NCI-H2081 (cell line): ENCODE data around the gene ITGB5.

Experiments
- DNase-seq, 2 experiments: peaks; one replicate each; lab custom pipeline; 2025; lab: John Stamatoyannopoulos, UW

Gene ITGB5

GRCh38 chr3:124896824-124897526 is 9.8 kb upstream of the ITGB5 start:
- DNase-seq = no peak

DNA sequence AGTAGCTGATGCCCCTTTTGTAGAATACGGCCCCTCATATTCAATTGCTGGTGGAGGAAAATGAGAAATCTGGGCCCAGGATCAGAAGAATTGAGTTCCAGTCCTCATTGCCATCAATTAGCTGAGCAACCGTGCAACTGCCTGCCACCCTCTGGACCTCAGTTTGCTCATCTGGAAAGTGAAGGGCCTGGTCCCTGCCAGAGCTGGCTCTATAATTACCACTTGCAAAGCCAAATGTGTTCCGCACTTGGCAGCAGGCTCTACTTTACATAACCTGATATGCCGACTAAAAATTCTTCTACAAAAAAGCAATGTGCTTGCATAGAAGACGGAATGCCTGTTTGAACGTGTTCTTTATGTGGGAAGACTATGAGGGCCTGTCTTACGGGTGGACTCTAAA is 8.6 kb upstream of the ITGB5 start:
- peak in 1 of 2 experiments; percentile 28 for DNase-seq

DNA sequence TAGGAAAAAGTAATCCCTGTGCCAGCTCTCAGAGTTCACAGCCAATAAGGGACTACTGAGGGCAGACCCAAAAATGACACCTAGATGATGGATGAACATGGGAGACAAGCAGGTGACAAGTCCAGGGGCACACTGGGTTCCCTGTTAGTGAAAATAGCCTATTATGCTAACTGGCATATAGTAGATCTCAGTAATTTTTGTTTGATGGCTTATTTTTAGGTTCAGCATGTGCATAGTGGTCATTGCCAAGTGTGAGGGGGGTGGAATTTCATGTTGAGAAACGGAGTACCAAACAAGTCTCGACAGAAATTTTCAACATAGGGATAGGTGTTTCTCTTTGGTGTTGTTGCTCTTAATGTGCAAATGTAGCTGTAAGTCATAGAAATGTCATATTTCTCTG is 6.4 kb upstream of the ITGB5 start:
- no peak for DNase-seq

DNA sequence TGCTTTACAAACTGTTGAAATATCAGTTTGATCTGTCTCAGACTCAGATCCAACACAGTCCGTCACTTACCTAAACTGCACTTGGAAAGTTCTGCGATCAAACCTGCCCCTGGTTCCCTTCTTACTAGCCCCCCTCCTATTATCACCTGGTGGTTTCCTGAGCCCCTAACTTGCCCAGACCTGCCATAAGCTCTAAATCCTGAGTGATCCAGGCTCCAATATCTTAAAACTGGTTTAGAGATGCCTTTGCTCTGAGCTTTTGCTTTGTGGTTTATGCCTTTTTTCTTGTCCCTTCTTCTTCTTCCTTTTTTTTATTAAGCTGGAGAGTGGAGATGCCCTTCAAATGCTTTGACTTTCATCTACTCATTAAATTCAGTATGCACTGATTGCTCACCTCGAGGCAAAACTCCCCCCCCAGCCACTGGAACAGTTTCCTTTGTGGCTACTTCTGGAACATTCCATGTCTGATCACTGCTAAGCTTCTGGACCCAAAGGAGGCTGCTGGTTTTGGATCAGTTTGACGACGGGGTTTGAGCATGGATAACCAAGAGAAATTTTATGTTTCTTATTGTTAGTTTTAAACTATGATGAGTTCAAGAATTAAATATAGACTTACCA is 3.5 kb upstream of the ITGB5 start:
- no peak for DNase-seq

GRCh38 chr3:124888482-124889441 is 1.6 kb upstream of the ITGB5 start:
- DNase-seq = no peak

DNA sequence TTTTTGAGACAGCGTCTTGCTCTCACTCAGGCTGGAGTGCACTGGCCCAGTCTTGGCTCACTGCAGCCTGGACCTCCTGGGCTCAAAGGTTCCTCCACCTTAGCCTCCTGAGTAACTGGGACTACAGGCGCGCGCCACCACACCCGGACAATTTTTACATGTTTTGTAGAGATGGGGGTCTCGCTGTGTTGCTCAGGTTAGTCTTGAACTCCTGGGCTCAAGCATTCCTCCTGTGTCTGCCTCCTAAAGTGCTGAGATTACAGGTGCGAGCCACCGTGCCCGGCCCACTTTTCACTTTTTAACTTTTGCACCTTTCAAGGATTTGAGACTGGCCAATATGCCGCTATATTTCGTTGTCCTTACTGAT is 750 bp upstream of the ITGB5 start:
- DNase-seq = no peak

DNA sequence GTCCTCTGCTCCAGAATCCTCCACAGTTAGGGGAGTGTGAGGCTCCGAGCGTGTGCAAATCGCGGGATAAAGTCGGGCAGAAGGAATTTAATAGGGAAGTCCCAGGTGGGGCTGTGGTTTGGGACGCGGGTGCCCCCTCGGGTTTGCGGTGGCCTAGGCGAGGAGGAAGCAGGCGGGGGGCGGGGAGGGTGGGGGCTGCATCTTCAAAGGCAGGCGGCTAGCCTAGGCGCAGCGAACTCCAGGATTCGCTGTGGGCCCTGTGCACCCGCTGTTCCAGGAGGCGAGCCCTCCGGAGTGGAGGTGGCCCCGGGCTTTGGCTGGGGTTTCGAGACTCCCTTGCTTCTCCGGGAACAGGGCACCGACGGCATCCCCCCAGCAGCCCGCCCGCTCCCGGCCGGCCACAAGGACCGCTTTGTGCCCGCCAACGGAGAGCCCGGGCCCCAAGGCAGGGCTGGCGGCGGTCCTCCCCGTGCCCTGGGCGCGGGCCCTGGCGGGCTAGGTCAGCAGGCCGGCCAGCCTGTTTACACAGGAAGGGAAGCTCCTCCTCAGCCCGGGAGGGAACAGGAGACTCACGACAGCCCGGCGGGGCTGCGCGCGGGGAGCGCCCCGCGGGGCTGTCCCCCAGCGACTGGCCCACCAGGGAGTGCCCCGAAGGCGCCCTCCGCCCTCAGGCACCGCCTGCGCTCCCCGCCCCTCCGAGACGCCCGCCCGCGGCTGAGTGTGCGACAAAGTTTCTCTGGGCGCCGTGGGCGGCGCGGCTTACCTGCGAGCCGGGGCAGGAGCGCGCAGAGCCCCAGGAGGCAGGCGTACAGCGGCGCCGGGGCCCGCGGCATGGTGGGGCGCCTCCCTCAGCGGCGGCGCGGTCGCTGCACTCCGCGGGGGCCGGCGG is 753 bp downstream of the ITGB5 start:
- DNase-seq = peak in 1 of 2 experiments; percentile 31

GRCh38 chr3:124885466-124886167 is 1.5 kb downstream of the ITGB5 start:
- DNase-seq = no peak

- DNase-seq = no peak
Observed at GRCh38 chr3:124884474-124885101, 2.6 kb downstream of the ITGB5 start.

DNA sequence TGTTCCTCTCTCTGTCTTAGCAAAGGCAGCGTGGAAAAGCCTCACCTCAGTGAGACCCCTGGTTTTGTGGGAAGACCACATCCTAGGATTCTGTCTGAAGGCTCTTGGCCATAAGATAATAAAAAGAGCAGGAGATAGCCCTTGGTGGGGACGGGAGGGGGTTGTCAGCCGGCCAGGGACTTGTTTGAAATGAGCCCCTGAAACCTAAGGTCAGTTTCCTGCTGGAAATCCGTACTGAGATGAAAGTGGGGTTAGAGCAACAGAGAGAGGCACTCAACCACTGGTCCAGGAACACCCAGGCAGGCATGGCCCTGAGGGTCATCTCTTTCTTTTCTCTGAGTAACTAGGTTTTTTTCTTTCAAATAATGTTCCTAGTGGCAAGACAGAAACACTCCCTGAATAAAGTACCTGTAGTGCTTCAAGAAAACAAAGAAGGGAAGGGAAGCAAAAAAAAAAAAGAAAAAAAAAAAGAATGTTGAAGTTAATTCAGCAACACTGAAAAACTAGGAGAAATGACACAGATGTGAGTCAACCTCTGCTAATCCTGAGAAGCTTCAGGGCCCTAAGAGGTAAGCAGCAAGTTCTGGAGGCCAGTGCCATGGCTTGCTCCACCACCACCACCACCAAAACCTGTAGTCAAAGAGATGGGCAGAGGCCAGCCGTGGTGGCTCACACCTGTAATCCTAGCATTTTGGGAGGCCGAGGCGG is 3.2 kb downstream of the ITGB5 start:
- DNase-seq = no peak

- DNase-seq = no peak
Observed at GRCh38 chr3:124882816-124883747, 4.1 kb downstream of the ITGB5 start.

- DNase-seq = no peak
Observed at GRCh38 chr3:124881976-124882697, 5.0 kb downstream of the ITGB5 start.

DNA sequence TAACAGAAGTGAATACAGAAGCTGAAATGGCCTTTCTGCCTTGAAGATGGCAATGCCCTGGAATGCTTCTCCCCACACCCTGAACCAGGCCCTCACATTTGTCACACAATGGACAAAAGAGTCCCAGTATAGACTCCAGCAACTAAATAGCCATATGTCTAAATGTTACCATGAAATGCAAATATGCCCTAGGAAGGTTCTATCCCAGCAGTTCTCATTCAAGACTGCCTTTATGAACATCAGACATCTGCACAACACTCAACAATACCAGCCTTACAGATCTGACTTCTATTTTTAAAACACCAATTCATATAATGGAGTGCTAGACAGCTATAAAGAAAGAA is 7.9 kb downstream of the ITGB5 start:
- no peak for DNase-seq

DNA sequence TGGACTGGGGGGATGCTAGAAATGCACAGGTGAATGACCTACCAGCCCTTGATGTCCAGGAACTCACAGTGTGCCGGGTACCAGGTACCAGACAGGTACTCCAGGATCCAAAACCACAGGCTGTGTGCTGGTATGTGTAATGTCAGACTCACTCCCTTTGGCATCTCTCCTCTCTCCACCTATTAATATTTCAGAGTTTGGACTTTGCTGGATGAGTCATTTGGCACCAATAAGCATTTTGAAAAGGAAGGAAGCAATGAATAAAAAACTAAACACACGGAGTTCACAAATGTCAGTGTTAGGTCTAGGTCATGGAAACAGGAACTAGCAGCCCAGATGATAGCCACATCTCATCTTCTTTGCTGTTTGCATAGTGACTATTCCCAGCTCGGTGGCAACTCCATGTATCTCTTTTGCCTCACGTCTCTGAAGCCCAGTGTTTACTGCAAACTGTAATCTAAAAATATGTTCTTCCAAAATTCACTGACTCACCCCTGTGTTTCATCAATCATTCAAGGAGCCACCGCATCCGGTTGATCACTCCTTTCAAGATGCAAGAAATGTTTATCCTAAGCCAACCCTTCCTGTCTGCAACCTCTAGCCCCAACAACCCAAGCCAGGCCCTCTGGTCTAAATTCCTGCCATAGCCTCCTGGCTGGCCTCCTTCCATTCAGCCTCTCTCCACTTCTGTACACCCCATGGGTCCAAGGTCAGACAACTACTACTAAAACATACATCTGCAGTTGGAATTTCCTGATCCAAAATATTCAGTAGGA is 8.4 kb downstream of the ITGB5 start:
- DNase-seq = no peak

- DNase-seq = no peak
Observed at GRCh38 chr3:124877674-124878073, 9.5 kb downstream of the ITGB5 start.

GRCh38 chr3:124876401-124876878 is 10.7 kb downstream of the ITGB5 start:
- DNase-seq = no peak

DNA sequence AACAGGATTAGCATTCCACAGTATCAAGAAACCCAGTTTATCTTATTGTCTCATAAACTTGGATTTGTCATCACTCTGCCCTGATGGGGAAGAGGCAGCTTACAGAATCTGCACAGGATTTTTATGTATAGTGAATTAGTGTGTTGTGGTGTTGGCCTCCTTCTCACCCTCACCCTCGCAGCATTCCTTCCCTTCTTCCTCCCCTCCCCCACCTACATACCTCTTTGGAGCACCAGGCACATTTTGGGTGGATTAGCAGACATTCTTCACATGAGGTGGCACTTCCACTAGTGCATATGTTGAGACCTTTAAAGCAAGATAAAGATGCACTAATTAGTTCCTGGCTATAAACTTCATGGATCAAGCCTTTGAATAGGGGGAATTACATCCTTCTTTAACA is 13.9 kb downstream of the ITGB5 start:
- DNase-seq = no peak
